HG03342 (cell line): Measurements from ENCODE around the gene SLC6A18.
"Not testable (repeated sequence)": the region's sequence is repeated elsewhere in the genome, so short reads cannot be mapped to it uniquely, and the experiment has no call there.

Experiments used
- ATAC-seq: cut with Tn5 transposase; IDR thresholded peaks from one replicate; pipeline ENCODE4 v1.9.1; 2021; ENCODE audit warnings: mild to moderate bottlenecking, moderate library complexity; ENCODE audit not compliant: unreplicated experiment

Gene SLC6A18

GRCh38 chr5:1270933-1271914, 46.0 kb downstream of the SLC6A18 start:
- ATAC-seq: no peak

GRCh38 chr5:1272201-1272600, 47.0 kb downstream of the SLC6A18 start:
- ATAC-seq: no peak

- no peak for ATAC-seq
Measured at GRCh38 chr5:1273745-1274144, 48.6 kb downstream of the SLC6A18 start.

DNA sequence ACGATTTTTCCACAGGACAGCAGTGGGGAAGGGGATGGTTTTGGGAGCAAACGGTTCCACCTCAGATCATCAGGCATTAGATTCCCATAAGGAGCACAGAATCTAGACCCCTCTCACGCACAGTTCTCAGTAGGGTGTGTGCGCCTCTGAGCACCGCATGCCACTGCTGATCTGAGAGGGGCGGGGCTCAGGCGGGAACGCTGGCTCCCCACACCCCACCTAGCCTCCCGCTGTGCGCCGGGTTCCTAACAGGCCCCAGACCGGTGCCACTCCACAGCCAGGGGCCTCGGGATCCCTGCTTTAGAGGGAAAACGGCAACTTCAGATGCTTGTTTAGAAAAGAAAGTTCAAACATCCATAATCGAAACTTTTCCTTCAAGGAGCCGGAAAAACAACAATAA, 49.3 kb downstream of the SLC6A18 start:
- no peak for ATAC-seq

GRCh38 chr5:1275397-1276391, 50.5 kb downstream of the SLC6A18 start:
- not testable (repeated sequence) for ATAC-seq

DNA sequence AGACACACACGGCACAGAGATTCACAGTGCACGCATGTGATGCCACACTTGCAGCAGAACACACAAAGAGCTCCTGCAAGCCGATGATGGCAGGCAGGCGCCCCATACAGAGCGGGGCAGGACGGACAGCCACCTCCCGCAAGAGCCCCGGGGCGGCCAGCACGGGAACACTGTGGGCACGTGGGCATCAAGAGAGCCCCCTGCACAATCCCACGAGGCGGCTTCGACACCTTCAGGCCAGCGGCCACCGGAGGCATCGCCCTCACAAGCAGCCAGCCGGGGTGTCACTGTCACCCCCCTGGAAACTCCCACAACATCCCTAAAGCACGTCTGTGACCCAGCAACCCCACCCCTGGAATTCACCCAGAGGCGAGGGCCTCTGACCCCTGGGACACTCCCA, 51.7 kb downstream of the SLC6A18 start:
- ATAC-seq: no peak

GRCh38 chr5:1277331-1277730, 52.1 kb downstream of the SLC6A18 start:
- ATAC-seq: no peak

DNA sequence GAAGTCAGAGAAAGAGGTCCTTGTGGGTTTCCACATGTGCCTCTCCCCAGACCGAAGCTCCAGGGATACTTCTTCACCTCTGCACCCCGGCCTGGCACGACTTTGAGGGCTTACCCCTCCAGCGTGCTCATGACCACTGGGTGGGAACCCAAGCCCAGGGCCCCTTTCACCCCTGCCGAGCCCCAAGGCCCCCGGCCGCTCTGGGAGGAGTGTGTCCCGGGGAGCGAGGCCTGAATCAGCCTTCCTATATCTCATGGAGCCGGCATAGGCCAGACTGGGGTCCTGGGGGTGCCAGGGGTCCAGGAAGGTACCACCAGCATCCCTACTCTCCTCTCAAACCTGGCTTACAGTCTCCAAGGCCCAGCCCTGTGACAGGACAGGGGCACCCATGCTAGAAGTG, 52.6 kb downstream of the SLC6A18 start:
- no peak for ATAC-seq

GRCh38 chr5:1278216-1278615, 53.0 kb downstream of the SLC6A18 start:
- no peak for ATAC-seq

DNA sequence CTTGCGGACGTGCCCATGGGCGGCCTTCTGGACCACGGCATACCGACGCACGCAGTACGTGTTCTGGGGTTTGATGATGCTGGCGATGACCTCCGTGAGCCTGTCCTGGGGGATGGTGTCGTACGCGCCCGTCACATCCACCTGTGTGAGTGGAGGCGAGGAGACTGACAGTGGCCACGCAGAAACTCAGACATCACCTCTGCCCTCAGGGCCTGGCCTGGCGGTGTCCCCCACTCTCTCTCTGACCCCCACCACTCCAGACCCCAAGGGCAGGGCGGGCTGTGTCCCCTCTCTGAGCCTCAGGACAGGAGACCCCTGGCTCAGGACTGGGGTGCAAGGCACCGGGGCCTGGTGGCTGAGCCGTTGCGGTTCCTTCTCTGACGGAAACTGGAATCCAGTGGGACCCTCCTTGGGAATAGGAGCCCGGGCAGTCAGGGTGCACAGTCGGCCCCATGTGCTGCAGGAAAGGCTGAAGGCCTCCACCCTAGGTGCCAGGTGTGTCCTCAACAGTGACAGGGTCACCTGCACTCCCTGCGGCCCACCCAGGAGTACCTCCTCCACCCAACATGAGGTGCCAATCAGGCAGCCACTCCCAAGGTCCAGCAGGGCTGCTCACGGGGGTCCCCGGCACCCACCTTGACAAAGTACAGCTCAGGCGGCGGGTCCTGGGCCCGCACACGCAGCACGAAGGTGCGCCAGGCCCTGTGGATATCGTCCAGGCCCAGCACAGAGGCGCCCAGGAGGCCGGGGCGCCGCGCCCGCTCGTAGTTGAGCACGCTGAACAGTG, 53.7 kb downstream of the SLC6A18 start:
- ATAC-seq: no peak

DNA sequence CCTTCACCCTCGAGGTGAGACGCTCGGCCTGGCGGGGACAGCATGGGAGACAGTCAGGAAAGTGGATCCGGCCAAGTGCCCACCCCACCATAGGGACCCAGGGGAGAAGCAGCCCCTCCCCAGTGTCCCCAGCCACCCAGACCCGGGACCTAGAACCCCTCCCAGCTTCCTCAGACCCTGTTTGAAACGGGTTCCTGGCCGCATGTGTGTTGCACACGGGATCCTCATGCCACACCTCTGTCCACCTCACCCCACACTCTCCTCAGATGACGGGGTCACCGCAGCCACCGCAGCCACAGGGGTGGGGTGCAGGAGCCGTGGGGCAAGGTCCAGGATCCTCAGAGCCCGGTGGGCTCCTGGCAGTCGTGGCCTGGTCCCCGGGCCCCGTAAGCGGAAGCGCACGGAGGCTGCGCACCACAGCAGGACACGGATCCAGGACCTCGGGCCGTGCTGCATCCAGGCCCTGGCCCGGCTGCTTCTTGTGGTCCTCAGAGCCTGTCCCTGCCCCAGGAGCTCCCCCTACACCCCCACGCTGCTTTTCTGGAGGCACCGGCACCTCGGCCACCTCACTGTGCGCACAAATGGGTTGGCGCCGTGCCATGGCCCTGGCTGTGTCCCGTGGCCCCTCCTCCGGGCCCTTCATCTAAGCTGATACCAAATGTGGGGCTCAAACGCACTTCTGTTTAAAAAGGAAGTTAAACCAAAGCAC, 54.4 kb downstream of the SLC6A18 start:
- no peak for ATAC-seq

DNA sequence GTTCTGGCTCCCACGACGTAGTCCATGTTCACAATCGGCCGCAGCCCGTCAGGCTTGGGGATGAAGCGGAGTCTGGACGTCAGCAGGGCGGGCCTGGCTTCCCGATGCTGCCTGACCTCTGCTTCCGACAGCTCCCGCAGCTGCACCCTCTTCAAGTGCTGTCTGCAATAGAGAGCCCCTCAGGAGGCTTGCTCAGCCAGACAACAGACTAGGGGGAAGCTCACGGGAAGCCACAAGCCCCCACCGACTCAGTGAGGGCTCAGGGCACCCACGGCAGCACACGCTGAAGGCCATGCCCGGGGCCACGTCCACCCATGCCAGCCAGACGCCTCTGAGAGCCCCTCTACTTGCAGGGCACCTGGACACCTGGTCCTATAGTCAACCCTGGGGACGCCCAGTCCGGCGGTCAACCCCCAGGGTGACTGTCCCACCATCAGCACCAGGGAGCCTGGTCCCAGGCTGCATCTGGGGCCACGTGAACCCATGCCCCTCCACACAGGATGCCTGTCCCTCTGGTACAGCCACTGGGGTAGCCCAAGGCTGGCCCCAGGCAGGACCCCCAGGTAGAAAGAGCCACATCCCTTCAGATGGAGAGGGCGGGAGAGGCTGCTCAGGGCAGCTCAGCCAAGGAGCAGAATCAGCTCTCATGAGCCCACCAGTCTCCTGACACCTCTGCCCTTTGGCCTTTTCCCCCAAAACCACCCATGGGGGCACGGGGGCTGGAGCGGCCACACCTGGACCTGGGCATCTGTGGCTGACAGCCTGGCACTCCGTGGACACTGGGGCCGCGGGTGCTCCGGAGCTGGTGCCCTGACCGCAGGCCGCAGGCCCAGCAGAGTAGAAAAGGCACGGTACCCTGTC, 55.2 kb downstream of the SLC6A18 start:
- ATAC-seq: no peak

DNA sequence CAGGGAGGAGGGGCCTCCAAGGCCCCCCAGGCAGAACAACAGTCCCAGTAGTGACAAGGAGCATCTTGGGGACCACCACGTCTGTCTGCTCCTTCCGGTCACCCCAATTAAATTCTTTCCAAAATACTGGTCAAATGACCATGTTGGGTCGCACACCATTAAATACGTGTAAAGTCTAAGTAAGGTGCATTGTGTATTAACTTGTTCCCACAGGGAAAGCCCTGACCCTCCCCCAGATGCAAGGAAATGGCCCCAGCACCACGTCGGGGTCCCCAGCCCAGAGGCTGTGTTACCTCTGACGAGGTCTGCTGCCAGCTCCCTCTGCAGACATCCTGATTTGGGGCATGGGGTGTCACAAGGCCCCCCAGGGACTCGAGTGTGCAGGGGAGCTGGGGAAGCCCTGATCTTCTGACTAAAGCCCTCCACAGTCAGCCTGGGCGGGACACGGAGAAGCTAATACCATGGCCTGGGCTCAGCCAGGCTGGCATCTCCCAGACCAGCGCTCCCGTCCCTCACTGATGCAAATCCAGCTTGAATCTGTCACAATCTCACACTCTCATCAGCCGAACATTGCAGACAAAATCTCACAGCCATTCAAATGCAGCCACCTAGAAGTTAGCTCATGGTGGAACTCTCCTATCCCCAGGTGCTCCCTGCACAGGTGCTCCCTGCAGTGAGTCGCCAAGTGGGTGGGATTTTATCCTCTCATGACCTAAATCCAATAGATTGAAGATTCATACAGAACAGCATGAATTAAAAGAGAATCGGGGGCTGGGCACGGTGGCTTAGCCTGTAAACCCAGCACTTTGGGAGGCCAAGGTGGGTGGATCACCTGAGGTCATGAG, 56.1 kb downstream of the SLC6A18 start:
- no peak for ATAC-seq

GRCh38 chr5:1282131-1282992, 57.2 kb downstream of the SLC6A18 start:
- ATAC-seq: no peak

GRCh38 chr5:1282993-1283728, 58.0 kb downstream of the SLC6A18 start:
- ATAC-seq: not testable (repeated sequence)

GRCh38 chr5:1283729-1284041, 58.5 kb downstream of the SLC6A18 start:
- ATAC-seq: not testable (repeated sequence)
